ENCODE measurements around the gene PPP1R9A.

Gene PPP1R9A

DNA sequence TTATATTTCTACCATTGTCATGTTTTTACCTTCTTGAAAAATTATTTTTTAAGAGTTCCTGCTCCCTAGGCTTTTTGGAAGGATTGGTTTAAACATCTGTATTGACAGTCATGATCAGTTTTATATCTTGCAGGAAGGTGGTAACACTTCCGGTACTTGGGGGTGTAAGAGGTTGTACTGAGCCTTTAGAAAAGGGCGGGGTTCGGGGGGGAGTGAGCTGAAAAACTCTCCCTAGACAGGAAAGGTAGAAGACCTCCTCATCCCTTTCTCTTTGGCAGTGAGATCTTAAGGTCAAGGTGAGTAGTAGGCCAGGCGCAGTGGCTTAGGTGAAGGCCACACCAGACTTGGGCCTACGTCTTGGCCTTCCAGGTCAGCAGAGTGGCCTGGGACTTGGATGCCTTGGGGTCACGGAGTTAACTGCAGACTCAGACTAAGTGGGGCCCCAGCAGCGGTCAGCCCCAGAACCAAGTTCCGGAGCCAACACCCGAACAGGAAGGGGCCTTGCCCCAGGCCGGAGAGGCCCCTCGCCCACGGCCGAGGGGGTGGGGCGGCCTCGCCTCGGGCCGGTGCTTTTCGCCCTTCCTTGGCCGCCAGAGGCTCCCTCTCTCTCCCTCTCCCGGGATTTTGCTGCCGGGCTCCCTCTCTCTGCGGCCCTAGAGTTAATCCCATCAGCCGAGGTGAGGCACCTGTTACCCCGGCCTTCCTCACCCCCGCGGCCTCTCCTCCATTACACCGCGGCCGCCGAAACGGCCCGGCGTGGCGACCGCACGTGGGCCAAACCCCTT lies at the start of gene PPP1R9A:
Gene PPP1R9A (plus strand): TSS at position 569 of the 785 bp plus-strand sequence. CDS start 2,520 bp downstream, outside the sequence.
- no peak for DNase-seq

DNA sequence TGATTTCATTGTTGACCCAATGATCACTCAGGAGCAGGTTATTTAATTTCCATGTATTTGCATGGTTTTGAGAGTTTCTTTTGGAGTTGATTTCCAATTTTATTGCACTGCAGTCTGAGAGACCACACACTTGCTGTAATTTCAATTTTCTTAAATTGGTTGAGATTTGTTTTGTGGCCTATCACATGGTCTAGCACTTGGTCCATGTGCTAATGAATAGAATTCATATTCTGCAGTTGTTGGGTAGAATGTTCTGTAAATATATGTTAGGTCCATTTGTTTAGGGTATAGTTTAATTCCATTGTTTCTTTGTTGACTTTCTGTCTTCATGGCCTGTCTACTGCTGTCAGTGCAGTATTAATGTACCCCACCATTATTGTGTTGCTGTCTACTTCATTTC lies 36.3 kb upstream of the PPP1R9A start:
- DNase-seq = no peak

DNA sequence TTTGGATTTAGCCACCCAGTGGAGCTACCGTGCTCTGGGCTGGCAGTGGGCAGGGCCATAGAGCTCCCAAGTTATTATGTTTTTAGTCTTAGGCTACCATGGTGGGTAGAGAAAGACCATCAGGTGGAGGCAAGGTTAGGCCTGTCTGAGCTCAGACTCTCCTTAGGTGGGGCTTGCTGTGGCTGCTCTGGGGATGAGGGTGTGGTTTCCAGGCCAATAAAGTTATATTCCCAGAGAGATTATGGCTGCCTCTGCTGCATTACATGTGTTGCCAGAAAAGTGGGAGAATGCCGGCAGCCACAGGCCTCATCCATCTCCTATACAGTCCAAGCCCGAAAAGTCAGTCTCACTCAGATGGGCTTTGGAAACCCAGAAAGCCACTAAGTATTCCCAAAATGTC lies 34.2 kb upstream of the PPP1R9A start:
- no peak for DNase-seq

DNA sequence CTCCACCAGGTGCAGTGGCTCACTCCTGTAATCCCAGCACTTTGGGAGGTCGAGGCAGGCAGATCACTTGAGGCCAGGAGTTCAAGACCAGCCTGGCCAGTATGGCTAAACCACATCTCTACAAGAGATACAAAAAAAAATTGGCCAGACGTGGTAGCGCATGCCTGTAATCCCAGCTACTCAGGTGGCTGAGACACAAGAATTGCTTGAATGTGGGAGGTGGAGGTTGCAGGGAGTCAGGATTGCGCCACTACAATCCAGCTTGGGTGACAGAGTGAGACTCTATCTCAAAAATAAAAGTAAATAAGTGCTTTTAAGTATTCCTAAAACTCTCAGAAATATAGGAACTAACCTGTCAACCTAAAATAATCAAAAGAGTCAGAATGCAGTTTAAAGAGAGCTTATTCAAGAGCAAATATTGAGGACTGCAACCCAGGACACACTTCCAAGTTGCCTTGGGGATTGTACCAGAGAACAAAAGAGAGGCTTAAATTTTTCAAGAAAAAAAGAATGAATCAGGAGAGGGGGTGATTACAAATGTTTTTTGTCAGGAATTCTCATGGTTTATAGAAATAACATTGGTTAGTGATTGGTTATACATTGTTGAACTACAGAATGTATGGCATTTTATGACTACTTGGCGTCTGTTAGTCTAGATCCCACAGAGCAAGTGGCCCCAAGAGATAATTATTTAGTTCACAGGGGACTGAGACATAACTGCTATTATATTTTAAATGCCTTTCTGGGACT lies 33.2 kb upstream of the PPP1R9A start:
- DNase-seq = no peak

DNA sequence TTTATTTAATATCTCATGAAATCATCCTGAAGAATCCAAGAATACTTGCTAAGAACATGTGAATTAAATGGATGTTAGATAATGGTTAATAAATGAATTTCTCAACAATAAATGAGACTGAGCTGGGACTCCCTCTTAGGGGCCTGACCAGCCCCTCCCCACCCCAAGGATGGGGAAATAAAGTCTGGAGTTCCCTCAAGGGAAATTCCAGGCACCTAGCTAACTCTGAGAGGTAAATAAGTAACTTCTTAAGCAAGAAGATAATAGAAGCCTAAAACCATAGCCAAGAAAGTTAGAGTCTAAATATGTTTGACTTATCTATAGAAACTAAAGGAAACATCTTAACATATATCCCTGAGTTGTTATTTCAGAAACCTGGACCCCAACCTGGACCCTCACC lies 32.2 kb upstream of the PPP1R9A start:
- DNase-seq = no peak

DNA sequence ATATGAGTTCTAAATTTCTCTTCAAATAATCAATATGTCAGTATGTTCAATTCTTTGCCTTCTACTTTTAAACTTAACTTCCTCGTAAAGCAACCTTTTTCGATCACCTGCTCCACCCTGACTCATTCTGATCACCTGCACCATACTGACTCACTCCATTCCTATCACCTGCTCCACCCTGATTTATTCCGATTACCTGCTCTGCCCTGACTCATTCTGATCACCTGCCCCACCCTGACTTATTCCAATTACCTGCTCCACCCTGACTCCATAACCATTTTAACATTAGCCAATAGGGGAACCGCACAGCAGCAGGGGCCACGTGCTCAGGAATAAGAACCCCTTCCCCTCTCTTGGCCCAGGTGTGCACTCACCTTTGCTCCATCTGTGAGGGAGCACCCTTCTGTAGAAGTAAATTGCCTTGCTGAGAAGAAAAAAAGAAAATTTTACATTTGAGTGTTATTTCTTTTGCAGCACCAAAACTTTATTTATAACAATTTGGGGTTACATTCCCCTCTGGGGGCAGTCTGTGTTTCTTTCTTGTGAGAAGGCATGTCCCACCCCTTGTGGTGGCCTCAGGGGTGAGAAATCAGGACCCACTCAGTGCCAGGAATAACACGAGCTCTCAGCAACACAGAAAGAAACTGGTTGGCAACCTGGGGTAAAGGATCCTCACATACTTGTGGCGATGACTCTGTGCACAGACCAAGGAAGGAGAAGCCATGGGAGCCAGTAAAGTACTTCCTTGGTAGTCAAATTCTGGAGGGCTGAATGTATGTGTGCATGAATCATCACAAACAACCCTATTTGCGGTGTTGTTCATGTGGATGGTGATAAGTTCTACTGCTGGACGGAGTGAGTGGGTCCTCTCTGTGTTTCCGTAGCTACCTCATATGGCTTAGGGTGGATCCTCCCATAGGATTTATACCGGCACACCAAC lies 29.4 kb upstream of the PPP1R9A start:
- DNase-seq = no peak

DNA sequence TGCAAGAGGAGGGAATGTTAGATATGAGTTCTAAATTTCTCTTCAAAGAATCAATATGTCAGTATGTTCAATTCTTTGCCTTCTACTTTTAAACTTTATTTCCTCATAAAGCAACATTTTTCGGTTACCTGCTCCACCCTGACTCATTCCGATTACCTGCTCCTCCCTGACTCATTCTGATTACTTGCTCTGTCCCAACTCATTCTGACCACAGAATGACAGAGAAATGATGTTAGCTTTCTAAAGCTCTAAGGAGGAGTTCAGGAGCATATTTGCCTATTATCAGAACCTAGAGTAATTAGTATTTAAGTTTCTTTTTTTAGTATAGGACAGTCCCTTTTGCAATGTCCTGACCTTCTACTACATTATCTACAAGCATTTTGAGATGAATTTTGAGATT lies 24.5 kb upstream of the PPP1R9A start:
- no peak for DNase-seq

DNA sequence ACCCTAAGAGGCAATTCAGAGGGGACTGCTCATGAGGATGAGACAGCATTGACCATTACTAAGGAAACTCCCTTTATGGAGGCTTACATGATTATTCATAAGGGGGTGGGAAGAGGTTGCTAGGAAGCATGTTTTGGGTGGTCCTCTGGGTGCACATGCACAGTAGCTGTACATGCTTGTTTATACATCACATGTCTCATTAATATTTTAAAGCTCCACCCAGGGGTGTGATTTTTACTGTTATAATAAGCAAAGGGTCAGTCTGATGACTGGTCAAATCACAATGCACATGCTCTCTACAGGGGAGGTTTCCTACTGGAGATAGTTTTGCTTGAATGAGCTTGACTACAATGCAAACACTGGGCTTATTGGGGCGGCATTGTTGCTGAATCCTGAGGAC lies 23.8 kb upstream of the PPP1R9A start:
- no peak for DNase-seq

DNA sequence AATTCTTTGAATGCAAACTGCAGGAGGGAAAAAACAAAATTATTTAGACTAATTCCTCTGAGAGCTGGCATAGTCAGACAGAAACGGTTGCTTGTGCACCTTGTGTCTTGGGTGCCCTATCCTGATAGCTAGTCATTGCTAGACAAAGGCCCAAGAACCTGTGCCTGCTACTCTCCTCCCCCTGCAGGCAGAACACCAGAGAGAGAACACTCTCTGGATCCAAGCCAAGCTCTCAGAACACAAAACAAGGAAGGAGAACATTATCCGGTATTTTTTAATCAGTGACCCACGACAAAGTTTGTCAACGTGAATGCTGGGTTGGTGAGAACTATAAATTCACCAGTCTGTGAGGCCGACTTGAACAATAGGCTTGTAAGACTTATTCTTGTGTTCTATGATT lies 18.8 kb upstream of the PPP1R9A start:
- no peak for DNase-seq

DNA sequence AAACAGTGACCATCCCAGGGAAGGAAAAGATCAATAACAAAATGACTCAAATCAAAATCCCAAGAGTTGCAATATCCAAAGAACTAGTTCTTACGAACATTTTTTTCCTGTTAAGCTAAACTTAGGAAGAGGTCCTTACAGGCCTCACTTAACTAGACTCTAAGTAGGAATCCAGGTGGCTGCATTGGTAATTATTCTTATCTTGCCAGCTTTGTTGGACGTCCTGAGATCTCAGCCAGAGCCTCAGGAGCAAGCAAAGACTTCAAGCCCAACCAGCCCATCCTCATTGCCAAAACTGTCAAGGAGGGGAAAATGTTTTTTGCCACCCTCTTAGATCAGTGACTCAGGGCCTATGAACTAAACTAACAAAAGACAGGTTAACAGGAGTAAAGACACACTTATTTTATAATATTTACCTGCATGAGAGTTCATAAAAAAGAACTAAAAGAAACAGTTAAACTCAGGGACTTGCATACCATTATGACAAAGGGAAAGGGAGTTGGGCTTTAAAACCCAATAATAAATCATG lies 18.3 kb upstream of the PPP1R9A start:
- no peak for DNase-seq

DNA sequence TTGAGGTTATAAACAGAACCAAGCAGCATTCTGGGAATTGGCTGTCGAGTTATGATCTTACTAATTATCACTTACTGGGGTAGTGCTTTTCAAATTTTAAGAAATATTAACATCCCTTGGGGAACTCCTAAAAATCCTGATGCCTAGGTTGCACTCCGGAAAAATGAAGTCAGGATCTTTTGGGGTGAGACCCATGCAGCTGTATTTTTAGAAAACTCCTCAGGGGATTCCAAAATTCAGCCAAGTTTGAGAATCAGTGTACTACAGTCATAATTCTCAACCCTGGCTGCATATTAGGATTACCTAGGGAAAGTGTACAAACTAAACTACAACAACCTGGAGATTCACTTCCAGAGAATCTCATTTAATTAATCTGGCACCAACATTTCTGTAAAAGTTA lies 17.2 kb upstream of the PPP1R9A start:
- DNase-seq = no peak

DNA sequence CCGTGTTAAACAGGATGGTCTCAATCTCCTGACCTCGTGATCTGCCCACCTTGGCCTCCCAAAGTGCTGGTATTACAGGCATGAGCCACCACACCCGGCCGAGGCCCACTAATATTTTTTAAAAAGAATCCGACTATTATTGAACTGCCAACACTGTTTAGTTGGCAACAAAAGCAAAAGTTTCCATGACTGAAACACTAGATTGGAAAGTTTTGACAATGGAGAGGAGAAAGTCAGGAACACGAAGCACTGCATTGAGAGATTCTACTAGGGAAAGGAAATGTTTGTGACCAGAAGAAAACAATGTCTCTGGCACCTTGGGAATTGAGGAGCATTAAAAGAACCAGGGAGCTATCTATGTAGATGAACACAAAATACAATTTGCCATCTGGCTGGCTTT lies 13.7 kb upstream of the PPP1R9A start:
- DNase-seq = no peak

DNA sequence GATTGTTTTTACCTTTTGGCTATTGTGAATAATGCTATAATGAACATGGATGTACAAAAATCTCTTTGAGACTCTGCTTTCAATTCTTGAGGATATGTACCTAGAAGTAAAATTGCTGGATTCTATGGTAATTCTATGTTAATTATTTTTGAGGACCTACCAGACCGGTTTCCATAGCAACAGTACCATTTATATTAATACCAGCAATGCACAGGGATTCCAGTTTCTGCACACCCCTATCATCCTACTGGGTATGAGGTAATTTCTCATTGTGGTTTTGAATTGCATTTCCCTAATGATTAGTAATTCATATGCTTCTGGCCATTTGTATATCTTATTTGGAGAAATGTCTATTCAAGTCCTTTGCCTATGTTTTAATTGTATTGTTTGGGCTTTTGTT lies 9.9 kb upstream of the PPP1R9A start:
- no peak for DNase-seq

DNA sequence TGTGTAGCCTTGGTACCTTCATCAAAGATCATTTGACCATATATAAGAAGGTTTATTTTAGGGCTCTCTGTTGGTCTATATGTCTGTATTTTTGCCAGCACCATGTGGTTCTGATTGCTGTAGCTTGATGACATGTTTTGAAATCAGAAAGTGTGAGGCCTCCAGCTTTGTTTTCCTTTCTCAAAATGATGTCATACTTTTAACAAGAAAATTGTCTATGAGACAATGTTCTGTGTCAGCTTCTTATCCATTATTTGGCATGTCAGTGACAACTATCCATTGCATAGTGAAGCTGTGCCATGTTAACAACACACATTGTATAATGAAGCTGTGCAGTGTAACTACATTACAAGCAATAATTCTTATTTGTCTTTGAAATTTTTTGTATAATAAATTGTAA lies 9.1 kb upstream of the PPP1R9A start:
- DNase-seq = no peak

DNA sequence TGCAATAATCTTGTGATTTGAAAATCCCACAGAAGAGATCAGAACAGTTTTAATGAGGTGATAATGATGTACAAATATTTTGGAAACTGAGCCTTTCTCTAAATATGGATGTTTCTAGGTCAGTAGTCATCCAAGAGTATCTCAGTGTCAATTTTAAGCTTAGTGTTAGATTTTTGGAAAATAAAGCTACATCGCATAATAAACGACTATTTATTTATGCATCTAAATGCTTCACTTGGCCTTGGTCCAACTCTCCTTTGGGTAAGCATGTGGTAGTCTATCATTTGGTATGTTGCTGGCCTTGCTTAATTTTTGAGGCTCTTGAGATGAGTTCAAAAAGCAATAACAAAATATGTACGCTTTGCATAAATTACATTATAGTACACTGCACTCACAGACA lies 5.4 kb upstream of the PPP1R9A start:
- DNase-seq = no peak

DNA sequence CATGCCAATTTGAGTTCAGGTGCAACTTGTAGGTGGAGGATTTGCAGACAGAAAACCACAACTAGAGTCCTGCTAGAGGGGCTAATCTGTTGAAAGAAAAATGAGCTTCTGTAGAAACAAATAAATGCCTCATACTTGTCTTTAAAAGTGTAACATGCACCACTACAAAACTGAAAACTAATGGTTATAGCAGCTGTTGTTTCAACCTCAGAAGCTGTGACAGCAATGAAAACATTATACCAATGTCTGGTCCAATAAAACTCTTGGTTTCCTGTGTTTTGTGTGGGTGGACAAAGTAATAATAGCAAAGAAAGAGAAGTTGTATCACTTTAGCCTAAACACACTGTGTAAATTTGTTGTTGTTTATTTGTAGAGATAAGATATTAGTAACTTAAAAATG lies 3.4 kb upstream of the PPP1R9A start:
- DNase-seq = no peak

DNA sequence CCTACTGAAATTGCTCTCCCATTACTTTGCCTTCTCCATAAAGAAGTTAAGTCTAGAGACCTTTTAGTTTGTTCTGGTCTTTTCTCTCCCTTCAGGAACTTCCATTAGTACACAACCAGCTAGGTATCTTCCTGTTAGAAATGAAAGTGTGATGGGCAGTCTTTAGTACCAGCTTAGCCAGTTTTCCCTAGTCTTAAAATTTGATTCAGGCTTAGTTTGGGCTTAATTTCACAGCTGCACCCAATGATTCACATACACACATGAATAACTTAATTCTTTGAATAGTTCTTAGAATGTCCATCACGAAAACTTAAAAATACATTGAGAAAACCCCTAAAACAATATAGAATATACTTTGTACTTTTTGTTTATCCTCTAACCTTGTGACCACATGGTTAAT lies 2.4 kb upstream of the PPP1R9A start:
- no peak for DNase-seq

DNA sequence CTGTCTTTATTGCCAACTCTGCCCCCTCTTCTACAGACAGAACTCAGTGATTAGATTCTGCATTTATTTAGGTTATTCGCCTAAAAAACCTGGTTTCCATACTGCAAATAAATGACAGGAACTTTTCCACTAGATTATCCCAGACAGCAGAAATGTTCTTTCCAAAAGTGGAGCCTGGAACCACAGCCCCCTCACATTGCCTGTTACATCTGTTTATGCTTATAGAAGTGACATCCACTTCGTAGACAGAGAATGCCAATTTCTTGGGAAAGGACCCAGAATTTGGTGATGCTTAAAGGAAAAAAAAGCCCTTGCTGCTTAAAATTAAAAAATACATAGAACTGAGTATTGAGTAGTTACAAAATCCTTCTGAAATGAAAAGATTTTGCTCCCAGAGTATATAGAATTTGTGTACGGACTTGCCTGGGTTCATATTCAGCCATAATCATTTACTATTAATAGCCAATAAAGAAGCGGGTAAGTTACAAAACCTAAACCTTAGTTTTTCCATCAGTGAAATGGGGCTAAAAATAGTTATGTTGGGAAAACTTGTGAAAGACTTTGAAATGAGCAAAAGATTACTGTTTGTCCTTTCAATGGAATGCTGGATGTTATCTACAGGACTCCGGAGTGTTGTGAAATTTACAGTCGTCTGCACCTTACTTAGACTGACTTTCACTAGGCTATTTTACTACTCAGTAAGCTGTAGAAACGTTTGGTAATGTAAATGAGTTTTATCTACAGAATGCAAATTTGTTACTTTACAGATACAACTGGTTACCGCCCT lies 1.1 kb upstream of the PPP1R9A start:
- no peak for DNase-seq

DNA sequence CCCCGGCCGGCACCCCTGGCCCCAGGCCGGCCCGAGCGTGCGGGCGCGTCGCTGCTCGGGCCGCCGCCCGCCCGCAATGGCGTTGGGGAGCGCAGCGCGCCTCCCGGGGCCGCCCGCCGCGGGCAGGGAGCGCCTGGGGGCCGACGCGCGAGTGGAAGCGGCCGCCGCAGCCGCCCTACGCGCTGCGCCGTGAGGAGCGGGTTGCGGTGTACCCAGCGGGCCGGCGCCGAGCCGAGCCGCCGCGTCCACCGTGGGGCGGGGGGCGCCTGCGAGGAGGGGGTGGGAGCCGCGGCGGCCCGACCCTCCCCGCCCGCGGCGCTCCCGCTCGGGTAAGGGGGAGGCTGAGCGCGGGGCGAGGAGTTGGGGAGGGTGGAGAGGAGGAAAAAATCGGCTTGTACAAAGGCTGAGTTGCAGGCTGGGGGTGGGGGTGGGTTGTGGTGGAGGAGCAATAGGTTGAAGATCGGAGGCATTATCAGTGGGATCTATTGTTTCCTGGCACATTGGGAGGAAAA lies 473 bp downstream of the PPP1R9A start:
- DNase-seq = no peak

DNA sequence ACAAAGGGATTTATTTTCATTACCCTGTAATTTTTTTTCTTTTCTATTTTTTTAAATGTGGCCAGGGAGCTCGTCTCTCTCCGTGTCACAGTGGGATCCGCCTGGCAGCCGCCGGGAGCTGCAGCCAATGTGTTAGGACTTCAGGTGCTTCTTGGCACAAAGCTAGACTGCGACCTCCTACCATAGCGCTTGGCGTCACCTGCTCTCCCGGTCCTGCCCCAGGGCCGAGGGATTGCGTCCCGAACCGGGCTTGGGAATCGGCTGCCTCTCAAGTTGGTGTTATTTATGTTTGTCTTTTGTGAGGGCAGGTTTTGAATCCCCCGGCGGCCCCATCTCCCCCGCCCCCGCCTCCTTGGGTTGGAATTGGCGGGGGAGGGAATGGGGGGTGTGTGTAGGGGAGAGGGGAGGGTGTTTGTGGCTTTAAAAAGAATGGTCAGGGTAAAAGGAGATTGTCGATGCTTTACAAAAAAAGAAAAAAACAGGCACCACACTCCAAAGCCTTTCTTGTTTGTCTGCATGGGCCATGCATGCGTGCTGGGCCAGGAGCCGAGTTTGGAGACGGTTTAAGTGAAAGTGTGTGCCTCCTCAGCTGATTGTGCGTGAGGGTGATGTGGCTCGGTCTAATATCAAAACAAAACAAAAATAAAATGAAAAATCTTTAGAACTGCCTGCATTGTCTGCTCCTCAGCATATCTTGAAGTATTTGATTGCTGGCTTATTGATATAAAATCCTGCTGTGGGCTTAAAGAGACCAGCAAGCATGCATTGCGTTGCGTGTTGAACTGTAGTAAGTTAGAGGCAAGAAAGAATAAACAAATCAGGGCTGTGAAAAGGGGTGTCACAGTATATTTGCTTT lies 1.2 kb downstream of the PPP1R9A start:
- DNase-seq = no peak

DNA sequence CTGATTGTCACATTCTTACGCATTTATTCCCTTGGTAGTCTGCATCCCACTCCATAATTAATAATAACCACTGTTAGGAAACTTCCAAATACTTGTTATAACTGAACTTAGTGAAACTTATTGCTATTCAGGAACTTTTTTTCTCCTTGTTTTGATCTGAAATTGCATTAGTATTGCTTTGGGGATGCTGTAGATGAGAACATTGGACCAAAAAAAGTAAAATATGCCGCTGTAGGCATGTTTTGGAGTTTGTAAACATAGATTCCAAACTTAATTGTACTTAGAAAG lies 1.7 kb downstream of the PPP1R9A start:
- no peak for DNase-seq

All from CD4-positive, alpha-beta T cell treated with Interleukin-10 for 1 hour (primary cell).